Activated CD4-positive, CD25-positive, alpha-beta regulatory T cell (primary cell): ENCODE data around the gene SMPD1.
"Not testable (repeated sequence)": the region's sequence is repeated elsewhere in the genome, so short reads cannot be mapped to it uniquely, and the experiment has no call there.

ENCODE experiments used
- DNase-seq, 4 experiments: peaks; one replicate each; lab custom pipeline; 2025; lab: John Stamatoyannopoulos, UW

Gene SMPD1

GRCh38 chr11:6388748-6389147 is 1.5 kb upstream of the SMPD1 start:
- no peak for DNase-seq

- no peak for DNase-seq
Observed at GRCh38 chr11:6390718-6391469, 620 bp downstream of the SMPD1 start.

GRCh38 chr11:6391537-6392134 is 1.4 kb downstream of the SMPD1 start:
- no peak for DNase-seq

GRCh38 chr11:6392251-6392650 is 2.0 kb downstream of the SMPD1 start:
- DNase-seq = not testable (repeated sequence)

GRCh38 chr11:6393989-6394670 is 3.9 kb downstream of the SMPD1 start:
- DNase-seq = no peak

- DNase-seq = no peak
Observed at GRCh38 chr11:6395470-6396060, 5.3 kb downstream of the SMPD1 start.

- DNase-seq = no peak
Observed at GRCh38 chr11:6397156-6397555, 6.9 kb downstream of the SMPD1 start.

- no peak for DNase-seq
Observed at GRCh38 chr11:6397636-6398035, 7.4 kb downstream of the SMPD1 start.

GRCh38 chr11:6400431-6401345 is 10.4 kb downstream of the SMPD1 start:
- no peak for DNase-seq

- DNase-seq = no peak
Observed at GRCh38 chr11:6401464-6401863, 11.2 kb downstream of the SMPD1 start.

GRCh38 chr11:6402061-6402470 is 11.8 kb downstream of the SMPD1 start:
- DNase-seq = no peak

GRCh38 chr11:6402561-6402981 is 12.3 kb downstream of the SMPD1 start:
- DNase-seq = peak in 2 of 4 experiments; percentile 49 to 57

GRCh38 chr11:6403539-6403938 is 13.3 kb downstream of the SMPD1 start:
- DNase-seq = no peak

- DNase-seq = no peak
Observed at GRCh38 chr11:6404342-6405051, 14.2 kb downstream of the SMPD1 start.

- DNase-seq = no peak
Observed at GRCh38 chr11:6405052-6405667, 14.9 kb downstream of the SMPD1 start.

- no peak for DNase-seq
Observed at GRCh38 chr11:6405846-6406245, 15.6 kb downstream of the SMPD1 start.

- no peak for DNase-seq
Observed at GRCh38 chr11:6406370-6406769, 16.1 kb downstream of the SMPD1 start.

GRCh38 chr11:6410695-6411430 is 20.6 kb downstream of the SMPD1 start:
- DNase-seq = no peak

- no peak for DNase-seq
Observed at GRCh38 chr11:6411594-6412031, 21.3 kb downstream of the SMPD1 start.

- DNase-seq = peak in 3 of 4 experiments; percentile 28 to 37 (median 31)
Observed at GRCh38 chr11:6413791-6414201, 23.5 kb downstream of the SMPD1 start.
